ENCODE results near the gene DDX41. TPM values are rescaled to one million over a fixed set of nuclear protein-coding genes. Genes with fewer than 3 reads are reported as not detected.

Gene DDX41
- polyA plus RNA-seq, 3 donors = 97.3 to 111 (median 103) TPM

GRCh38 chr5:177520271-177520670 lies 3.5 kb upstream of the DDX41 start:
- DNase-seq = no peak

- DNase-seq = no peak
Observed at GRCh38 chr5:177519463-177520235, 2.9 kb upstream of the DDX41 start.

GRCh38 chr5:177515580-177515979 lies 1.2 kb downstream of the DDX41 start:
- DNase-seq = no peak

GRCh38 chr5:177514541-177514940 lies 2.2 kb downstream of the DDX41 start:
- no peak for DNase-seq

- no peak for DNase-seq
Observed at GRCh38 chr5:177513500-177513899, 3.3 kb downstream of the DDX41 start.

GRCh38 chr5:177512736-177513380 lies 3.9 kb downstream of the DDX41 start:
- DNase-seq = no peak

- DNase-seq = no peak
Observed at GRCh38 chr5:177511796-177512675, 4.7 kb downstream of the DDX41 start.

- no peak for DNase-seq
Observed at GRCh38 chr5:177511181-177511580, 5.6 kb downstream of the DDX41 start.

- no peak for DNase-seq
Observed at GRCh38 chr5:177510567-177511053, 6.2 kb downstream of the DDX41 start.

GRCh38 chr5:177509991-177510566 lies 6.7 kb downstream of the DDX41 start:
- no peak for DNase-seq

- DNase-seq = no peak
Observed at GRCh38 chr5:177509381-177509951, 7.3 kb downstream of the DDX41 start, which contains the start of gene DOK3. Gene DOK3 (minus strand): TSS chr5:177509826. CDS start chr5:177509540, 286 bp downstream.

- DNase-seq = no peak
Observed at GRCh38 chr5:177508837-177509236, 7.9 kb downstream of the DDX41 start.

GRCh38 chr5:177508221-177508611 lies 8.5 kb downstream of the DDX41 start:
- no peak for DNase-seq

GRCh38 chr5:177507596-177508220 lies 9.1 kb downstream of the DDX41 start:
- DNase-seq = no peak

GRCh38 chr5:177507165-177507564 lies 9.6 kb downstream of the DDX41 start:
- no peak for DNase-seq

- no peak for DNase-seq
Observed at GRCh38 chr5:177505075-177505474, 11.7 kb downstream of the DDX41 start.

GRCh38 chr5:177504086-177505056 lies 12.4 kb downstream of the DDX41 start:
- DNase-seq = no peak

GRCh38 chr5:177503351-177504085 lies 13.2 kb downstream of the DDX41 start:
- DNase-seq = no peak

GRCh38 chr5:177502886-177503285 lies 13.9 kb downstream of the DDX41 start:
- no peak for DNase-seq
